Gastroesophageal sphincter (tissue), 4 donors: ENCODE data around the gene NPW. TPM values are rescaled to one million over a fixed set of nuclear protein-coding genes. Genes with fewer than 3 reads are reported as not detected.

Source experiments
- ATAC-seq: fragments of 150-250 bp; one replicate; pipeline ENCODE4 v1.9.1; 2016; ENCODE audit warnings: mild to moderate bottlenecking, moderate library complexity
- H3K27ac ChIP-seq, 4 donors: fragments of 200-600 bp; sonication (generic) in 3 of 4; 1 replicate in 3 of 4; 2 replicates in 1 of 4; pipeline ENCODE4 v1.5.1; 2016 to 2019
- H3K27me3 ChIP-seq: fragments of 200-600 bp; sonication (generic); one replicate; pipeline ENCODE4 v1.5.1; 2019
- H3K36me3 ChIP-seq, 2 donors: fragments of 200-600 bp; sonication (generic); one replicate each; pipeline ENCODE4 v1.5.1; 2019; ENCODE audit warnings: control low read depth in 1 of 2
- H3K4me1 ChIP-seq, 3 donors: fragments of 200-600 bp; sonication (generic); 1 replicate in 2 of 3; 2 replicates in 1 of 3; pipeline ENCODE4 v1.5.1; 2016 to 2019; ENCODE audit warnings: control low read depth in 2 of 3
- H3K4me3 ChIP-seq, 2 donors: fragments of 200-600 bp; sonication (generic); one replicate each; pipeline ENCODE4 v1.5.1; 2019; ENCODE audit warnings: mild to moderate bottlenecking in 1 of 2, moderate library complexity in 1 of 2
- H3K9me3 ChIP-seq, 3 donors: fragments of 200-600 bp; sonication (generic); one replicate each; pipeline ENCODE4 v1.5.1; 2017 to 2019; ENCODE audit warnings: control low read depth in 2 of 3
- EP300 ChIP-seq: sonication (generic); formaldehyde crosslinking; IDR thresholded peaks from one replicate; pipeline ENCODE4 v1.6.1; 2017; ENCODE audit warnings: antibody characterized with exemption, mild to moderate bottlenecking
- POLR2A ChIP-seq, 2 donors: fragments of 450-650 bp; IDR thresholded peaks; one replicate each; pipeline ENCODE4 v1.6.1; 2017; ENCODE audit warnings: antibody characterized with exemption in 2 of 2, mild to moderate bottlenecking in 2 of 2, moderate library complexity in 1 of 2
- POLR2AphosphoS5 ChIP-seq: sonication (generic); formaldehyde crosslinking; IDR thresholded peaks from one replicate; pipeline ENCODE4 v1.6.1; 2017; ENCODE audit warnings: antibody characterized with exemption
- WGBS, 2 donors: methylation state at CpG; one replicate each; pipeline ENCODE4 v1.1.5; 2018; ENCODE audit warnings: low coverage in 1 of 2; 5-methylcytosine and 5-hydroxymethylcytosine counted together
- total RNA-seq, 4 donors: library from RNA; depleted of rRNA; stranded (reverse); fragments of >200 nt; gene quantifications; one replicate each; pipeline ENCODE4 v1.1.0, GENCODE V29; 2016
- TF ChIP-seq, protein P1 (sequence below), 4 experiments: fragments of 200-600 bp in 2 of 4; fragments of 450-650 bp in 2 of 4; sonication (generic) in 1 of 4; IDR thresholded peaks; one replicate each; pipeline ENCODE4 v1.5.1; 2017 to 2019; ENCODE audit warnings: antibody characterized with exemption in 4 of 4, mild to moderate bottlenecking in 2 of 4, moderate library complexity in 2 of 4

The NPW gene
- total RNA-seq, 4 donors from 2014 or later: not detected

GRCh38 chr16:1980770-1981087, 38.9 kb upstream of the NPW start:
- Histone ChIP-seq H3K9me3 (no peaks in the 10 kb centered on the region), H3K4me3 (no peak overlapping the region), H3K27ac (no peak overlapping the region), H3K36me3 (peaks cover 0 to 41% of the 10 kb centered on the region in 2 donors), H3K4me1 (peaks cover 0 to 48% (median 11%) of the 10 kb centered on the region in 3 donors), H3K27me3 (peaks cover 76% of the 10 kb centered on the region)
- ATAC-seq: no peak
- TF ChIP-seq EP300 (no peak), POLR2AphosphoS5 (no peak), POLR2A (IDR thresholded peaks at IDR 0.05) (no peak)
- TF ChIP-seq, protein P1, sequence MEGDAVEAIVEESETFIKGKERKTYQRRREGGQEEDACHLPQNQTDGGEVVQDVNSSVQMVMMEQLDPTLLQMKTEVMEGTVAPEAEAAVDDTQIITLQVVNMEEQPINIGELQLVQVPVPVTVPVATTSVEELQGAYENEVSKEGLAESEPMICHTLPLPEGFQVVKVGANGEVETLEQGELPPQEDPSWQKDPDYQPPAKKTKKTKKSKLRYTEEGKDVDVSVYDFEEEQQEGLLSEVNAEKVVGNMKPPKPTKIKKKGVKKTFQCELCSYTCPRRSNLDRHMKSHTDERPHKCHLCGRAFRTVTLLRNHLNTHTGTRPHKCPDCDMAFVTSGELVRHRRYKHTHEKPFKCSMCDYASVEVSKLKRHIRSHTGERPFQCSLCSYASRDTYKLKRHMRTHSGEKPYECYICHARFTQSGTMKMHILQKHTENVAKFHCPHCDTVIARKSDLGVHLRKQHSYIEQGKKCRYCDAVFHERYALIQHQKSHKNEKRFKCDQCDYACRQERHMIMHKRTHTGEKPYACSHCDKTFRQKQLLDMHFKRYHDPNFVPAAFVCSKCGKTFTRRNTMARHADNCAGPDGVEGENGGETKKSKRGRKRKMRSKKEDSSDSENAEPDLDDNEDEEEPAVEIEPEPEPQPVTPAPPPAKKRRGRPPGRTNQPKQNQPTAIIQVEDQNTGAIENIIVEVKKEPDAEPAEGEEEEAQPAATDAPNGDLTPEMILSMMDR (IDR thresholded peaks at IDR 0.05): no peak
- 10% methylated on average over 4 of the region's 16 CpGs; no CpG with 5 or more reads in 1 of the 2 donors for WGBS, 2 donors

DNA sequence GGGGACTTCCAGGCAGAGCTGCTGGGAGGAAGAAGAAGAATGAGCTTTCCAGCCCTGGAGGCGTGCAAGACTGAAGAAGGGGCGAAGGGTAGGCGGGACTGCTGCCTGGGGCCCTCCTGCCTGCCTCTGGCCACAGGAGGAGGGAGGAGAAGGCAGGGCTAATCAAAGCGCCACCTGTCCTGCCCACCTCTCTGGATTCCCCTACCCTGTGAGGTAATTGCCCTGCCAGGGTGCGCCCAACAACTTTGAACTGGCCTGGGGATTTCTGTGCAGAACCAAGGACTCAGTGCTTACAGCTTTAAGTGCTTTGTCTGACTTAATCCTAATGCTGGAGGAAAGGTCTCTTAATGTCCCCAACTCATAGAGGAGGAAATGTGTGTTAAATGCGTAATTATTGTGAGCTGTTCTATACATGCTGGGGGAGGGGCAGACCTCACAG, 38.2 kb upstream of the NPW start, which contains the start of gene NOXO1:
TSS of gene NOXO1 (minus strand) at position 72 of the 439 bp plus-strand sequence. CDS start 290 bp downstream, outside the sequence.
- Histone ChIP-seq H3K27me3 (peaks cover 69% of the 10 kb centered on the region), H3K4me3 (no peak within 1 kb of the TSS), H3K9me3 (no peaks in the 10 kb centered on the region), H3K4me1 (peaks cover 0 to 48% (median 11%) of the 10 kb centered on the region in 3 donors), H3K27ac (no peak within 1 kb of the TSS), H3K36me3 (peaks cover 0 to 41% of the 10 kb centered on the region in 2 donors)
- no peak for TF ChIP-seq POLR2A (IDR thresholded peaks at IDR 0.05)
- no peak for TF ChIP-seq POLR2AphosphoS5
- TF ChIP-seq EP300: no peak
- TF ChIP-seq, protein P1 (IDR thresholded peaks at IDR 0.05): no peak
- no peak for ATAC-seq
- WGBS, 2 donors: 29 to 40% methylated on average over 1 to 5 of the region's 6 CpGs

DNA sequence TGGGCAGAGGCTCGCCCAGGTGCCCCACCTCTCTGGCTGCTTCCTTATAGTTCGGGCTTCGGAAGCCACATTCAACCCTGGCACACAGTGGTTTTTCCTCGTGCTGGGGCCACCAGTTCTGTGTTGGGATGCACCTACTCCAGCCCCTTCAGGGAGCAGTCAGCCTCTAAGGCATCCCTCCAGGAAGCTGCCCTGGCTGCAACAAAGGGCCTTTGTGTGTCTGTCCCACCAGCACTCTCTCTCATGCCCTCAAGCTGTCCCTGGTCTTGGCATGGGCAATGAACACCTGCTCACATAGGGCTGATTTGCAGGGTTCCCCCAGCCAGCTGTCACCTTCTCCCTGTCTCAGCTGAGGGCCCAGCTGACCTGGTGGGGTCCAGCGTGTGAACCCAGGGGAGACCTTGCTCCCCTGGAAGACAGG, 37.6 kb upstream of the NPW start:
- peaks cover 0 to 48% (median 11%) of the 10 kb centered on the region in 3 donors for H3K4me1 ChIP-seq
- TF ChIP-seq POLR2AphosphoS5: no peak
- TF ChIP-seq, protein P1 (IDR thresholded peaks at IDR 0.05): no peak
- TF ChIP-seq EP300: no peak
- TF ChIP-seq POLR2A (IDR thresholded peaks at IDR 0.05): no peak
- H3K9me3 ChIP-seq: no peaks in the 10 kb centered on the region
- ATAC-seq: no peak
- H3K27ac ChIP-seq: no peak overlapping the region
- peaks cover 63% of the 10 kb centered on the region for H3K27me3 ChIP-seq
- peaks cover 0 to 41% of the 10 kb centered on the region in 2 donors for H3K36me3 ChIP-seq
- no peak overlapping the region for H3K4me3 ChIP-seq
- WGBS, 2 donors: 57% methylated on average over 1 of the region's 5 CpGs; no CpG with 5 or more reads in 1 of the 2 donors

- Histone ChIP-seq H3K36me3 (peaks cover 0 to 36% of the 10 kb centered on the region in 2 donors), H3K27me3 (peaks cover 55% of the 10 kb centered on the region), H3K9me3 (no peaks in the 10 kb centered on the region), H3K4me1 (peaks cover 0 to 48% (median 11%) of the 10 kb centered on the region in 3 donors), H3K4me3 (peak overlapping the region; percentile 74 to 92), H3K27ac (peak overlapping the region in 3 of 4 donors; percentile 79 to 85 (median 81))
- WGBS, 2 donors: 31 to 47% methylated on average over 2 to 12 of the region's 19 CpGs
- ATAC-seq: no peak
- TF ChIP-seq, protein P1 (IDR thresholded peaks at IDR 0.05): peak in 1 of 4 experiments; percentile 4
- no peak for TF ChIP-seq POLR2AphosphoS5
Measured at GRCh38 chr16:1982991-1983543, 36.5 kb upstream of the NPW start.
